Liver (tissue), 9 donors: Measurements from ENCODE around the gene DHX9. TPM values are rescaled to one million over a fixed set of nuclear protein-coding genes. Genes with fewer than 3 reads are reported as not detected.

Source experiments
- DNase-seq: peaks from one replicate; pipeline ENCODE4 v3.0.0-alpha.2; 2017; ENCODE audit warnings: low spot score
- H3K27ac ChIP-seq, 2 donors: one replicate each; pipeline ENCODE4 v1.7.0; 2013; ENCODE audit warnings: inconsistent platforms in 2 of 2, low read length in 2 of 2, control low read depth in 1 of 2, low read depth in 1 of 2, mild to moderate bottlenecking in 1 of 2
- H3K27me3 ChIP-seq, 4 donors: one replicate each; pipeline versions ENCODE4 v1.6.1 to v1.7.0; 2013; ENCODE audit warnings: low read length in 3 of 4, inconsistent platforms in 1 of 4, mild to moderate bottlenecking in 1 of 4, moderate library complexity in 1 of 4; ENCODE audit not compliant: control insufficient read depth in 4 of 4, insufficient read depth in 4 of 4
- H3K36me3 ChIP-seq, 4 donors: one replicate each; pipeline versions ENCODE4 v1.6.1 to v1.7.0; 2013; ENCODE audit warnings: low read length in 3 of 4, mild to moderate bottlenecking in 3 of 4, low read depth in 1 of 4, moderate library complexity in 1 of 4; ENCODE audit not compliant: control insufficient read depth in 4 of 4, insufficient read depth in 3 of 4
- H3K4me1 ChIP-seq, 4 donors: one replicate each; pipeline versions ENCODE4 v1.6.1 to v1.7.0; 2013; ENCODE audit warnings: low read length in 3 of 4, mild to moderate bottlenecking in 3 of 4, moderate library complexity in 1 of 4; ENCODE audit not compliant: control insufficient read depth in 4 of 4, insufficient read depth in 4 of 4
- H3K4me3 ChIP-seq, 3 donors: one replicate each; pipeline versions ENCODE4 v1.6.1 to v1.7.0; 2013; ENCODE audit warnings: low read length in 3 of 3, control low read depth in 1 of 3, low read depth in 1 of 3, mild to moderate bottlenecking in 1 of 3
- H3K9ac ChIP-seq, 2 donors: one replicate each; pipeline ENCODE4 v1.7.0; 2013; ENCODE audit warnings: low read length in 2 of 2, mild to moderate bottlenecking in 2 of 2, moderate library complexity in 2 of 2, control low read depth in 1 of 2, low read depth in 1 of 2
- H3K9me3 ChIP-seq, 4 donors: one replicate each; pipeline versions ENCODE4 v1.6.1 to v1.7.0; 2013; ENCODE audit warnings: low read length in 3 of 4; ENCODE audit not compliant: control insufficient read depth in 4 of 4
- EGR1 ChIP-seq, 2 donors: IDR thresholded peaks; 2 replicates each; pipeline ENCODE4 v1.6.1; 2016 to 2018; ENCODE audit warnings: antibody characterized with exemption in 2 of 2, low read depth in 2 of 2
- FOXA1 ChIP-seq: IDR thresholded peaks from 2 replicates; pipeline ENCODE4 v1.6.1; 2016; ENCODE audit warnings: antibody characterized with exemption
- GABPA ChIP-seq, 2 donors: IDR thresholded peaks in 1 of 2; conservative IDR thresholded peaks in 1 of 2; 2 replicates each; pipeline ENCODE4 v1.6.1; 2016; ENCODE audit warnings: antibody characterized with exemption in 2 of 2, mild to moderate bottlenecking in 1 of 2, moderate library complexity in 1 of 2
- HNF4A ChIP-seq, 2 donors: conservative IDR thresholded peaks; 2 replicates each; pipeline ENCODE4 v1.6.1; 2016; ENCODE audit warnings: antibody characterized with exemption in 2 of 2, mild to moderate bottlenecking in 2 of 2
- HNF4G ChIP-seq: IDR thresholded peaks from 2 replicates; pipeline ENCODE4 v1.6.1; 2016; ENCODE audit warnings: antibody characterized with exemption
- JUND ChIP-seq, 2 donors: IDR thresholded peaks; 2 replicates each; pipeline ENCODE4 v1.6.1; 2016; ENCODE audit warnings: antibody characterized with exemption in 2 of 2
- NR2F2 ChIP-seq: IDR thresholded peaks from 2 replicates; pipeline ENCODE4 v1.6.1; 2016; ENCODE audit warnings: antibody characterized with exemption
- RAD21 ChIP-seq, 2 donors: IDR thresholded peaks; 2 replicates each; pipeline ENCODE4 v1.6.1; 2016; ENCODE audit warnings: antibody characterized with exemption in 2 of 2, mild to moderate bottlenecking in 2 of 2
- RXRA ChIP-seq, 2 donors: IDR thresholded peaks; 2 replicates each; pipeline ENCODE4 v1.6.1; 2017 to 2018; ENCODE audit warnings: antibody characterized with exemption in 2 of 2, mild to moderate bottlenecking in 1 of 2
- TAF1 ChIP-seq: conservative IDR thresholded peaks from 2 replicates; pipeline ENCODE4 v1.6.1; 2016; ENCODE audit warnings: antibody characterized with exemption, mild to moderate bottlenecking
- YY1 ChIP-seq: IDR thresholded peaks from 2 replicates; pipeline ENCODE4 v1.6.1; 2016; ENCODE audit warnings: antibody characterized with exemption, mild to moderate bottlenecking
- WGBS: extraction: QIAGEN DNeasy Blood & Tissue Kit; methylation state at CpG from one replicate; pipeline ENCODE4 v1.1.7; 2013; 5-methylcytosine and 5-hydroxymethylcytosine counted together
- polyA plus RNA-seq, 2 donors: library from polyadenylated mRNA; stranded (reverse) in 1 of 2; unstranded in 1 of 2; fragments of 200-250 nt in 1 of 2; fragments of >200 nt in 1 of 2; fragmentation: Nextera tagmentation in 1 of 2; extraction: Ambion mirVana in 1 of 2; gene quantifications; one replicate each; pipeline versions ENCODE4 v1.2.1 to v1.2.3, GENCODE V29; 2013 to 2015
- total RNA-seq, 2 donors: library from RNA; depleted of rRNA; stranded (reverse); fragments of >200 nt; gene quantifications; one replicate each; pipeline ENCODE4 v1.2.3, GENCODE V29; 2014
- TF ChIP-seq, protein P1 (sequence below): fragments of 150-350 bp; IDR thresholded peaks from 2 replicates; pipeline ENCODE4 v1.5.1; 2017; ENCODE audit warnings: improper control_type of control experiment, low read depth, low read length; ENCODE audit not compliant: missing input control
- TF ChIP-seq, protein P2 (sequence below): IDR thresholded peaks from 2 replicates; pipeline ENCODE4 v1.6.1; 2016; ENCODE audit warnings: antibody characterized with exemption
- TF ChIP-seq, protein P3 (sequence below): IDR thresholded peaks from 2 replicates; pipeline ENCODE4 v1.6.1; 2016; ENCODE audit warnings: antibody characterized with exemption
- TF ChIP-seq, protein P4 (sequence below): IDR thresholded peaks from 2 replicates; pipeline ENCODE4 v1.6.1; 2016; ENCODE audit warnings: antibody characterized with exemption, mild to moderate bottlenecking
- TF ChIP-seq, protein P5 (sequence below): IDR thresholded peaks from 2 replicates; pipeline ENCODE4 v1.6.1; 2016; ENCODE audit warnings: antibody characterized with exemption
- donor health status: healthy.
- donor health status: healthy.
- donor health status: healthy.
- donor health status: healthy.
- donor health status: healthy.

The DHX9 gene
- total and polyA plus RNA-seq, 4 donors = 23.1 to 108 (median 47.3) TPM

DNA sequence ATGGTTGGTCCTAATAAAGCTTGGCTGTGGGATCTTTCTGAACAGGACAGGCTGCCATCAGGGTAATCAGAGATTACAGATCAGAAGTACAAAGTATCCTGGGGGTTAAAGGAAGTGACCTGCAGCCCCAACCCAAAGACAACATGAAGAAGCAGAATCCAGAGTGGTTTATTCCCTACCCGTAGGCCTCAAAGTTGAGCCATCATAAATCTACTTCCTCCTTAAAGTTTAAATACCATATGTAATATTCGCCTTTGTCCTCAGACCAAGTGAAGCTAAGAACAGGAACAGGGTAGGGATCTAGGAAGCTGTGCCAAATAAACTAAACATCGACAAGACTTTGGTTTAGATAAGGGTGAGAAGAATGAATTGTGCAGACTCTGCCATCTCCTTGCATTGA, 15.9 kb upstream of the DHX9 start:
- no peak overlapping the region for H3K4me3 ChIP-seq
- no peak overlapping the region for H3K27ac ChIP-seq
- TF ChIP-seq FOXA1 = no peak
- TF ChIP-seq, protein P1, sequence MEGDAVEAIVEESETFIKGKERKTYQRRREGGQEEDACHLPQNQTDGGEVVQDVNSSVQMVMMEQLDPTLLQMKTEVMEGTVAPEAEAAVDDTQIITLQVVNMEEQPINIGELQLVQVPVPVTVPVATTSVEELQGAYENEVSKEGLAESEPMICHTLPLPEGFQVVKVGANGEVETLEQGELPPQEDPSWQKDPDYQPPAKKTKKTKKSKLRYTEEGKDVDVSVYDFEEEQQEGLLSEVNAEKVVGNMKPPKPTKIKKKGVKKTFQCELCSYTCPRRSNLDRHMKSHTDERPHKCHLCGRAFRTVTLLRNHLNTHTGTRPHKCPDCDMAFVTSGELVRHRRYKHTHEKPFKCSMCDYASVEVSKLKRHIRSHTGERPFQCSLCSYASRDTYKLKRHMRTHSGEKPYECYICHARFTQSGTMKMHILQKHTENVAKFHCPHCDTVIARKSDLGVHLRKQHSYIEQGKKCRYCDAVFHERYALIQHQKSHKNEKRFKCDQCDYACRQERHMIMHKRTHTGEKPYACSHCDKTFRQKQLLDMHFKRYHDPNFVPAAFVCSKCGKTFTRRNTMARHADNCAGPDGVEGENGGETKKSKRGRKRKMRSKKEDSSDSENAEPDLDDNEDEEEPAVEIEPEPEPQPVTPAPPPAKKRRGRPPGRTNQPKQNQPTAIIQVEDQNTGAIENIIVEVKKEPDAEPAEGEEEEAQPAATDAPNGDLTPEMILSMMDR = no peak
- TF ChIP-seq, protein P2, sequence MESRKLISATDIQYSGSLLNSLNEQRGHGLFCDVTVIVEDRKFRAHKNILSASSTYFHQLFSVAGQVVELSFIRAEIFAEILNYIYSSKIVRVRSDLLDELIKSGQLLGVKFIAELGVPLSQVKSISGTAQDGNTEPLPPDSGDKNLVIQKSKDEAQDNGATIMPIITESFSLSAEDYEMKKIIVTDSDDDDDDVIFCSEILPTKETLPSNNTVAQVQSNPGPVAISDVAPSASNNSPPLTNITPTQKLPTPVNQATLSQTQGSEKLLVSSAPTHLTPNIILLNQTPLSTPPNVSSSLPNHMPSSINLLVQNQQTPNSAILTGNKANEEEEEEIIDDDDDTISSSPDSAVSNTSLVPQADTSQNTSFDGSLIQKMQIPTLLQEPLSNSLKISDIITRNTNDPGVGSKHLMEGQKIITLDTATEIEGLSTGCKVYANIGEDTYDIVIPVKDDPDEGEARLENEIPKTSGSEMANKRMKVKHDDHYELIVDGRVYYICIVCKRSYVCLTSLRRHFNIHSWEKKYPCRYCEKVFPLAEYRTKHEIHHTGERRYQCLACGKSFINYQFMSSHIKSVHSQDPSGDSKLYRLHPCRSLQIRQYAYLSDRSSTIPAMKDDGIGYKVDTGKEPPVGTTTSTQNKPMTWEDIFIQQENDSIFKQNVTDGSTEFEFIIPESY = no peak
- no peak for TF ChIP-seq HNF4G
- no peak for TF ChIP-seq RXRA (IDR thresholded peaks at IDR 0.05)
- TF ChIP-seq, protein P3, sequence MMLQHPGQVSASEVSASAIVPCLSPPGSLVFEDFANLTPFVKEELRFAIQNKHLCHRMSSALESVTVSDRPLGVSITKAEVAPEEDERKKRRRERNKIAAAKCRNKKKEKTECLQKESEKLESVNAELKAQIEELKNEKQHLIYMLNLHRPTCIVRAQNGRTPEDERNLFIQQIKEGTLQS = no peak
- no peak for TF ChIP-seq HNF4A (conservative IDR thresholded peaks at IDR 0.05)
- TF ChIP-seq, protein P4, sequence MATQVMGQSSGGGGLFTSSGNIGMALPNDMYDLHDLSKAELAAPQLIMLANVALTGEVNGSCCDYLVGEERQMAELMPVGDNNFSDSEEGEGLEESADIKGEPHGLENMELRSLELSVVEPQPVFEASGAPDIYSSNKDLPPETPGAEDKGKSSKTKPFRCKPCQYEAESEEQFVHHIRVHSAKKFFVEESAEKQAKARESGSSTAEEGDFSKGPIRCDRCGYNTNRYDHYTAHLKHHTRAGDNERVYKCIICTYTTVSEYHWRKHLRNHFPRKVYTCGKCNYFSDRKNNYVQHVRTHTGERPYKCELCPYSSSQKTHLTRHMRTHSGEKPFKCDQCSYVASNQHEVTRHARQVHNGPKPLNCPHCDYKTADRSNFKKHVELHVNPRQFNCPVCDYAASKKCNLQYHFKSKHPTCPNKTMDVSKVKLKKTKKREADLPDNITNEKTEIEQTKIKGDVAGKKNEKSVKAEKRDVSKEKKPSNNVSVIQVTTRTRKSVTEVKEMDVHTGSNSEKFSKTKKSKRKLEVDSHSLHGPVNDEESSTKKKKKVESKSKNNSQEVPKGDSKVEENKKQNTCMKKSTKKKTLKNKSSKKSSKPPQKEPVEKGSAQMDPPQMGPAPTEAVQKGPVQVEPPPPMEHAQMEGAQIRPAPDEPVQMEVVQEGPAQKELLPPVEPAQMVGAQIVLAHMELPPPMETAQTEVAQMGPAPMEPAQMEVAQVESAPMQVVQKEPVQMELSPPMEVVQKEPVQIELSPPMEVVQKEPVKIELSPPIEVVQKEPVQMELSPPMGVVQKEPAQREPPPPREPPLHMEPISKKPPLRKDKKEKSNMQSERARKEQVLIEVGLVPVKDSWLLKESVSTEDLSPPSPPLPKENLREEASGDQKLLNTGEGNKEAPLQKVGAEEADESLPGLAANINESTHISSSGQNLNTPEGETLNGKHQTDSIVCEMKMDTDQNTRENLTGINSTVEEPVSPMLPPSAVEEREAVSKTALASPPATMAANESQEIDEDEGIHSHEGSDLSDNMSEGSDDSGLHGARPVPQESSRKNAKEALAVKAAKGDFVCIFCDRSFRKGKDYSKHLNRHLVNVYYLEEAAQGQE = no peak
- no peak for TF ChIP-seq NR2F2
- TF ChIP-seq GABPA (IDR thresholded peaks at IDR 0.05 in 1 of 2, conservative IDR thresholded peaks at IDR 0.05 in 1 of 2) = no peak
- no peak for TF ChIP-seq JUND (IDR thresholded peaks at IDR 0.05)
- no peak for TF ChIP-seq YY1
- TF ChIP-seq RAD21 (IDR thresholded peaks at IDR 0.05) = no peak
- TF ChIP-seq, protein P5, sequence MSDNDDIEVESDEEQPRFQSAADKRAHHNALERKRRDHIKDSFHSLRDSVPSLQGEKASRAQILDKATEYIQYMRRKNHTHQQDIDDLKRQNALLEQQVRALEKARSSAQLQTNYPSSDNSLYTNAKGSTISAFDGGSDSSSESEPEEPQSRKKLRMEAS = no peak
- TF ChIP-seq EGR1 (IDR thresholded peaks at IDR 0.05; ENCODE audit: low read depth in 2 of 2) = no peak
- H3K27me3 ChIP-seq = no peaks in the 10 kb centered on the region
- WGBS = 74% methylated on average over 3 of the region's 3 CpGs
- H3K36me3 ChIP-seq = peaks cover 1 to 7% (median 6%) of the 10 kb centered on the region in 4 donors
- no peaks in the 10 kb centered on the region for H3K4me1 ChIP-seq
- no peak for DNase-seq
- no peaks in the 10 kb centered on the region for H3K9me3 ChIP-seq
- H3K9ac ChIP-seq = no peak overlapping the region

DNA sequence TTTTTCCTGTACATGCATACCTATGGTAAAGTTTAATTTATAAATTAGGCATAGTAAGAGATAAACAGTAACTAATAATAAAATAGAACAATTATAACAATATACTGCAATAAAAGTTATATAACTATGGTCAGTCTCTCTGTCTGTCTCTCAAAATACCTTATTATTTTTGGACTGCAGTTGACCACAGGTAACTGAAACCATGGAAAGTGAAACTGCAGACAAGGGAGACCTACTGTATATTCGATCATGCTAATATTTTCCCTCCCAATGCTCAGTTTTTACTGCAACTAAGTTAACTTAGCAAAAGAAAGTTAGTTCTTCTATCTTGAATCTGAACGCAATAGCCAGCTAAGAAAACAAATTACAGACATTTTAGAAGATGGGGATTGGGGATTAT, 12.3 kb upstream of the DHX9 start:
- Histone ChIP-seq H3K36me3 (no peaks in the 10 kb centered on the region), H3K27ac (no peak overlapping the region), H3K4me3 (no peak overlapping the region), H3K9me3 (no peaks in the 10 kb centered on the region), H3K9ac (no peak overlapping the region), H3K27me3 (no peaks in the 10 kb centered on the region), H3K4me1 (no peaks in the 10 kb centered on the region)
- 93% methylated on average over 2 of the region's 2 CpGs for WGBS
- no peak for DNase-seq
- TF ChIP-seq TAF1 (no peak), FOXA1 (no peak), EGR1 (IDR thresholded peaks at IDR 0.05; ENCODE audit: low read depth in 2 of 2) (no peak), JUND (IDR thresholded peaks at IDR 0.05) (no peak)
- TF ChIP-seq, protein P4 = no peak
